ENCODE data around the gene KCNC4. TPM values are rescaled to one million over a fixed set of nuclear protein-coding genes. Genes with fewer than 3 reads are reported as not detected.

The KCNC4 gene
- total and polyA plus RNA-seq, 2 experiments from 2014 or later = 3.4 to 11.8 TPM

GRCh38 chr1:110259770-110260169 is 49.7 kb downstream of the KCNC4 start:
- no peaks in the 10 kb centered on the region for H3K9me3 ChIP-seq (ENCODE audit: low read depth)
- DNase-seq (ENCODE audit: low read depth in 1 of 2, low spot score in 1 of 2) = no peak
- H3K36me3 ChIP-seq = no peaks in the 10 kb centered on the region
- H3K27me3 ChIP-seq = no peaks in the 10 kb centered on the region
- no peaks in the 10 kb centered on the region for H3K4me1 ChIP-seq (ENCODE audit: low read depth)
- TF ChIP-seq CTCF (IDR thresholded peaks at IDR 0.05; ENCODE audit: low read depth, low read length) = no peak
- H3K27ac ChIP-seq = no peak overlapping the region
- H3K4me3 ChIP-seq = no peak overlapping the region

Other genes with a start within 250 kb of the KCNC4 start
- gene AHCYL1, start 225.5 kb upstream of the KCNC4 start, total RNA-seq = 34.2 and 49.0 TPM in 2 replicates
- 82.7 and 106 TPM in 2 replicates for gene AHCYL1, start 225.5 kb upstream of the KCNC4 start, polyA plus RNA-seq
- gene STRIP1, start 175.7 kb upstream of the KCNC4 start, total RNA-seq = 70.9 and 78.3 TPM in 2 replicates
- 40.2 and 57.8 TPM in 2 replicates for gene STRIP1, start 175.7 kb upstream of the KCNC4 start, polyA plus RNA-seq
- 0.11 and 1.1 TPM in 2 replicates for gene ALX3, start 139.6 kb upstream of the KCNC4 start, total RNA-seq
- gene ALX3, start 139.6 kb upstream of the KCNC4 start, polyA plus RNA-seq = not detected in 2 replicates
- 0.09 TPM in 1 of 2 replicates, not detected in the other for gene UBL4B, start 97.9 kb upstream of the KCNC4 start, total RNA-seq
- not detected in 2 replicates for gene UBL4B, start 97.9 kb upstream of the KCNC4 start, polyA plus RNA-seq
- 0.06 and 0.14 TPM in 2 replicates for gene SLC6A17, start 59.8 kb upstream of the KCNC4 start, total RNA-seq
- gene SLC6A17, start 59.8 kb upstream of the KCNC4 start, polyA plus RNA-seq = not detected in 2 replicates
- 38.2 and 73.4 TPM in 2 replicates for gene RBM15, start 129.1 kb downstream of the KCNC4 start, total RNA-seq
- gene RBM15, start 129.1 kb downstream of the KCNC4 start, polyA plus RNA-seq = 8.5 and 15.0 TPM in 2 replicates
- 0.21 and 0.66 TPM in 2 replicates for gene SLC16A4, start 180.7 kb downstream of the KCNC4 start, total RNA-seq
- 0.87 and 0.91 TPM in 2 replicates for gene SLC16A4, start 180.7 kb downstream of the KCNC4 start, polyA plus RNA-seq
- gene LAMTOR5, start 197.4 kb downstream of the KCNC4 start, total RNA-seq = 78.3 and 160 TPM in 2 replicates
- 349 and 465 TPM in 2 replicates for gene LAMTOR5, start 197.4 kb downstream of the KCNC4 start, polyA plus RNA-seq
- 0.24 TPM in 1 of 2 replicates, not detected in the other for gene PROK1, start 240.8 kb downstream of the KCNC4 start, total RNA-seq
- not detected in 2 replicates for gene PROK1, start 240.8 kb downstream of the KCNC4 start, polyA plus RNA-seq

Measured in cardiac muscle cell (in vitro differentiated cells and primary cell).